ENCODE measurements around the gene ULK2. TPM values are rescaled to one million over a fixed set of nuclear protein-coding genes. Genes with fewer than 3 reads are reported as not detected.

Gene ULK2
- total RNA-seq, 2 donors from 2014 or later = 19.5 to 33.7 TPM

DNA sequence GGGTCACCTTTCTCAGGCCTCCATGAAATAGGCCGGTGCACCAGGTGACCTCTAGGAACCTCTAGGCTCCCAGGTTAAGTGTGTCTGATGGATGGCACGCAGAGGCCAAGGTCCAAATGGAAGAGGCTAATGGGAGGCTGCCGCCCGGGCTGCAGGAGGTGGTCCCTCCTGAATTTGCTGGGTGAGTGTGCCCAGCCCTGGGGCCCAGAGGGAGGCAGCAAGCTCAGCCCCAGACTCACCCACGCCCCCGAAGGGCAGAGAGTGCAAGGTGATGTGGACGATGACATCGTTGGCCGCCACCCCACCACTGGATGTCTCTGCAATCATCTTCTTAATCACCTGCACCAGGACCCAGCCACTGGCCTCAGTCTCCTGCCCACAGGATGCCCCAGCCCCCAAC is 129.0 kb downstream of the ULK2 start:
- no peaks in the 10 kb centered on the region for H3K27me3 ChIP-seq (ENCODE audit: control insufficient read depth, insufficient read depth, low read length, poor library complexity, severe bottlenecking)
- H3K9me3 Mint-ChIP-seq = no peaks in the 10 kb centered on the region
- H3K4me1 ChIP-seq (ENCODE audit: control insufficient read depth, insufficient read depth, low read length) = no peaks in the 10 kb centered on the region

DNA sequence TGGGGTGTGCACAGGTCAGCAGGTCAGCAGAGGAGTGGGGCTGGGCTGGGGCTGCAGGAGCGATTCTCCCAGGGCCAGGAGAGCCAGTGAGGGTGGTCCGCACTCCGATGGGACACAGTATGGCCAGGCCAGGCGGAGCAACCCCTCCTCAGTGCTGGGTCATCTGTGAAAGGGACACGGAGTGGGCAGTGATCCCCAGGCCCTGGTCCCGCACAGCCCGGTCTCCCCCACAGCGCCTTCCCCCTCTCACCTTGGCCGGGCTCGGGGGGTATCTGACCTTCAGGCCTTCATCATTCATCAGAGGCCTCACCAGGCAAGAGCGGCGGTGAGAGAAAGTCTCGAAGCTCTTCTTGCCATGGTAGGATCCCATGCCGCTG is 129.7 kb downstream of the ULK2 start:
- no peak overlapping the region for H3K4me3 ChIP-seq (ENCODE audit: low read length)
- WGBS, 2 experiments (ENCODE audit: insufficient coverage in 1 of 2, insufficient read length in 1 of 2) = 93 to 94% methylated on average over 11 to 14 of the region's 14 CpGs
- Mint-ChIP-seq H3K4me1 (peaks cover 4% of the 10 kb centered on the region), H3K36me3 (ENCODE audit: low read depth) (no peaks in the 10 kb centered on the region), H3K27me3 (ENCODE audit: insufficient read depth) (no peaks in the 10 kb centered on the region), H3K27ac (no peak overlapping the region), H3K4me3 (no peak overlapping the region), H3K9me3 (no peaks in the 10 kb centered on the region)
- no peak for DNase-seq
- no peaks in the 10 kb centered on the region for H3K4me1 ChIP-seq (ENCODE audit: control insufficient read depth, insufficient read depth, low read length)
- H3K27ac ChIP-seq (ENCODE audit: low read depth, low read length) = no peak overlapping the region
- H3K9ac ChIP-seq (ENCODE audit: extremely low read depth, low read length, poor library complexity, severe bottlenecking) = no peak overlapping the region
- H3K9me3 ChIP-seq (ENCODE audit: control insufficient read depth, low read length) = no peaks in the 10 kb centered on the region
- TF ChIP-seq, protein P1, sequence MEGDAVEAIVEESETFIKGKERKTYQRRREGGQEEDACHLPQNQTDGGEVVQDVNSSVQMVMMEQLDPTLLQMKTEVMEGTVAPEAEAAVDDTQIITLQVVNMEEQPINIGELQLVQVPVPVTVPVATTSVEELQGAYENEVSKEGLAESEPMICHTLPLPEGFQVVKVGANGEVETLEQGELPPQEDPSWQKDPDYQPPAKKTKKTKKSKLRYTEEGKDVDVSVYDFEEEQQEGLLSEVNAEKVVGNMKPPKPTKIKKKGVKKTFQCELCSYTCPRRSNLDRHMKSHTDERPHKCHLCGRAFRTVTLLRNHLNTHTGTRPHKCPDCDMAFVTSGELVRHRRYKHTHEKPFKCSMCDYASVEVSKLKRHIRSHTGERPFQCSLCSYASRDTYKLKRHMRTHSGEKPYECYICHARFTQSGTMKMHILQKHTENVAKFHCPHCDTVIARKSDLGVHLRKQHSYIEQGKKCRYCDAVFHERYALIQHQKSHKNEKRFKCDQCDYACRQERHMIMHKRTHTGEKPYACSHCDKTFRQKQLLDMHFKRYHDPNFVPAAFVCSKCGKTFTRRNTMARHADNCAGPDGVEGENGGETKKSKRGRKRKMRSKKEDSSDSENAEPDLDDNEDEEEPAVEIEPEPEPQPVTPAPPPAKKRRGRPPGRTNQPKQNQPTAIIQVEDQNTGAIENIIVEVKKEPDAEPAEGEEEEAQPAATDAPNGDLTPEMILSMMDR (conservative IDR thresholded peaks at IDR 0.05) = no peak
- no peaks in the 10 kb centered on the region for H3K27me3 ChIP-seq (ENCODE audit: control insufficient read depth, insufficient read depth, low read length, poor library complexity, severe bottlenecking)
- no peaks in the 10 kb centered on the region for H3K36me3 ChIP-seq (ENCODE audit: control insufficient read depth, insufficient read depth, low read length)

More for the DNA sequence above, 129.0 kb downstream of the ULK2 start:
- H3K27me3 Mint-ChIP-seq (ENCODE audit: insufficient read depth) = no peaks in the 10 kb centered on the region
- 93 to 100% methylated on average over 5 to 9 of the region's 9 CpGs for WGBS, 2 experiments (ENCODE audit: insufficient coverage in 1 of 2, insufficient read length in 1 of 2)
- TF ChIP-seq, protein P1 (conservative IDR thresholded peaks at IDR 0.05) = no peak
- Histone ChIP-seq H3K9ac (ENCODE audit: extremely low read depth, low read length, poor library complexity, severe bottlenecking) (no peak overlapping the region), H3K4me3 (ENCODE audit: low read length) (no peak overlapping the region), H3K27ac (ENCODE audit: low read depth, low read length) (no peak overlapping the region), H3K36me3 (ENCODE audit: control insufficient read depth, insufficient read depth, low read length) (no peaks in the 10 kb centered on the region), H3K9me3 (ENCODE audit: control insufficient read depth, low read length) (no peaks in the 10 kb centered on the region)
- H3K4me1 Mint-ChIP-seq = peaks cover 4% of the 10 kb centered on the region
- no peak overlapping the region for H3K27ac Mint-ChIP-seq
- no peak overlapping the region for H3K4me3 Mint-ChIP-seq
- no peaks in the 10 kb centered on the region for H3K36me3 Mint-ChIP-seq (ENCODE audit: low read depth)
- no peak for DNase-seq

DNA sequence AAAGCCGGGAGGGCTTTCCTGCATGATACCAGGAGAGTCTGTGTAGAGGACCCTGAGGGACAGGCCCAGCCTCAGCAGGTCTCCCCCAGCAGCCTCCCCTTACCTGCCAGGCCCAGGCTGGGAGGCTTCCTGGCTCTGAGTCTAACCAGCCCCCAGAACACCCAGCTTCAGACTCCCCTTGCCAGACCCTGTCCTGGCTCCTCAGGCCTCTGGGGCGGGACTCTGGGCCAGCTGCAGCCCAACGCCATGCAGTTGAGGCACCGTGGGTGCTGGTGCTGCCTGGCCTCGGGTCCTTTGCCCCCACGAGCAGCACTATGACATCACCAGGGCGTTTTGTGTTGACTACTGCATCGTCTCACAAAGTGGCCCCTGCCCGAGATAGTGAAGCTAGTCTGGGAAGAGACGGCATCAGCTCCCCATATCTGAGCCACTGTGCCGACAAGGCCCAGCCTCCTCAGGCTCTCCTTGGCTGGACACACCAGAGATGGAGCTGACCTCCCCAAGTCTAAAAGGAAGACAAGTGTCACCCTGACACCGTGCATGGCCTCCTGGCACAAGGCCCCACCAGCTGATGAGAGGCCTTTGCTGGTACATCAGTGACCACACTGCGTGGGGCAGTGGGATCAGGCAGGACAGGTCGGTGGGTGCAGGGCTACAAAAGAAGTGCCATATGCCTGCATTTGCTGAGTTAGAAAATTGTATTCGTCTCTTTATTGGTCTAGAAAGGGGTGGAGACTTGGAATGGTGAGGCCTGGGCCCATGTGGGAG is 130.2 kb downstream of the ULK2 start:
- WGBS, 2 experiments (ENCODE audit: insufficient coverage in 1 of 2, insufficient read length in 1 of 2) = 88 to 89% methylated on average over 13 to 15 of the region's 15 CpGs
- no peak overlapping the region for H3K4me3 ChIP-seq (ENCODE audit: low read length)
- no peak for DNase-seq
- TF ChIP-seq, protein P1 (conservative IDR thresholded peaks at IDR 0.05) = no peak
- H3K27me3 Mint-ChIP-seq (ENCODE audit: insufficient read depth) = no peaks in the 10 kb centered on the region
- H3K4me1 ChIP-seq (ENCODE audit: control insufficient read depth, insufficient read depth, low read length) = no peaks in the 10 kb centered on the region
- no peaks in the 10 kb centered on the region for H3K9me3 Mint-ChIP-seq
- H3K27me3 ChIP-seq (ENCODE audit: control insufficient read depth, insufficient read depth, low read length, poor library complexity, severe bottlenecking) = no peaks in the 10 kb centered on the region
- H3K36me3 Mint-ChIP-seq (ENCODE audit: low read depth) = no peaks in the 10 kb centered on the region
- H3K27ac Mint-ChIP-seq = no peak overlapping the region
- peaks cover 4% of the 10 kb centered on the region for H3K4me1 Mint-ChIP-seq
- no peak overlapping the region for H3K9ac ChIP-seq (ENCODE audit: extremely low read depth, low read length, poor library complexity, severe bottlenecking)
- no peaks in the 10 kb centered on the region for H3K36me3 ChIP-seq (ENCODE audit: control insufficient read depth, insufficient read depth, low read length)
- no peak overlapping the region for H3K27ac ChIP-seq (ENCODE audit: low read depth, low read length)
- no peaks in the 10 kb centered on the region for H3K9me3 ChIP-seq (ENCODE audit: control insufficient read depth, low read length)
- no peak overlapping the region for H3K4me3 Mint-ChIP-seq

Data from endodermal cell (in vitro differentiated cells).